Measurements from ENCODE around the gene WASF1. TPM values are rescaled to one million over a fixed set of nuclear protein-coding genes. Genes with fewer than 3 reads are reported as not detected.

The WASF1 gene
- total RNA-seq (2014; rRNA removed) (3.0 and 15.8 TPM in 2 replicates), Bru-seq, nascent RNA (percentile 61 among the genes with signal in this experiment), BruChase-seq, experiment 1, labeled RNA remaining after a 6-hour chase (percentile 57 among the genes with signal in this experiment), BruChase-seq, experiment 2, labeled RNA remaining after a 2-hour chase (percentile 61 among the genes with signal in this experiment)
- long read RNA-seq, partial matches to known transcripts: 0 of 10 reads
- long read RNA-seq, other reads (novel, unspliced or antisense): 4 of 10 reads

- CTCF ChIA-PET: interaction anchor here (0.6 kb wide), 2 partner anchors 277 to 831 kb away, joined by 3 to 5 read pairs; no protein-coding TSS in a partner anchor
- Histone ChIP-seq H3K9me2 (replicated peaks; ENCODE audit: low read length) (no peaks in the 10 kb centered on the region), H3K36me3 (ENCODE audit: low read depth, low read length) (no peaks in the 10 kb centered on the region), H3K4me3 (ENCODE audit: low read length) (peak within 1 kb of the TSS; percentile 82), H3F3A (ENCODE audit: low read length, unreplicated experiment) (no peaks in the 10 kb centered on the region), H3K9me3 (ENCODE audit: low read length) (no peaks in the 10 kb centered on the region), H3K4me1 (ENCODE audit: insufficient read depth, low read length) (peaks cover 33% of the 10 kb centered on the region), H3K27ac (ENCODE audit: low read length) (peak within 1 kb of the TSS; percentile 29), H3K79me2 (ENCODE audit: low read length) (peaks cover 62% of the 10 kb centered on the region), H4K20me1 (ENCODE audit: low read length) (no peaks in the 10 kb centered on the region), H3K27me3 (ENCODE audit: low read length) (no peaks in the 10 kb centered on the region), H3K9ac (ENCODE audit: low read length) (peak within 1 kb of the TSS; percentile 81), H3K4me2 (ENCODE audit: low read length) (peak within 1 kb of the TSS; percentile 87), H2AFZ (ENCODE audit: low read length) (peak within 1 kb of the TSS; percentile 97)
- no TSS peak for BruUV-seq (replicated peaks)
- DNase-seq (peak; percentile 96), ATAC-seq (peak; percentile 84)
- POLR2A ChIA-PET (ENCODE audit: unreplicated experiment): no interaction called here
- TF ChIP-seq, protein P1, sequence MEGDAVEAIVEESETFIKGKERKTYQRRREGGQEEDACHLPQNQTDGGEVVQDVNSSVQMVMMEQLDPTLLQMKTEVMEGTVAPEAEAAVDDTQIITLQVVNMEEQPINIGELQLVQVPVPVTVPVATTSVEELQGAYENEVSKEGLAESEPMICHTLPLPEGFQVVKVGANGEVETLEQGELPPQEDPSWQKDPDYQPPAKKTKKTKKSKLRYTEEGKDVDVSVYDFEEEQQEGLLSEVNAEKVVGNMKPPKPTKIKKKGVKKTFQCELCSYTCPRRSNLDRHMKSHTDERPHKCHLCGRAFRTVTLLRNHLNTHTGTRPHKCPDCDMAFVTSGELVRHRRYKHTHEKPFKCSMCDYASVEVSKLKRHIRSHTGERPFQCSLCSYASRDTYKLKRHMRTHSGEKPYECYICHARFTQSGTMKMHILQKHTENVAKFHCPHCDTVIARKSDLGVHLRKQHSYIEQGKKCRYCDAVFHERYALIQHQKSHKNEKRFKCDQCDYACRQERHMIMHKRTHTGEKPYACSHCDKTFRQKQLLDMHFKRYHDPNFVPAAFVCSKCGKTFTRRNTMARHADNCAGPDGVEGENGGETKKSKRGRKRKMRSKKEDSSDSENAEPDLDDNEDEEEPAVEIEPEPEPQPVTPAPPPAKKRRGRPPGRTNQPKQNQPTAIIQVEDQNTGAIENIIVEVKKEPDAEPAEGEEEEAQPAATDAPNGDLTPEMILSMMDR (conservative IDR thresholded peaks at IDR 0.05; ENCODE audit: low read depth, low read length): no peak
- no peak for TF ChIP-seq EZH2phosphoT487 (IDR thresholded peaks at IDR 0.05; ENCODE audit: borderline replicate concordance, low read length)
- TF ChIP-seq EZH2 (IDR thresholded peaks at IDR 0.05; ENCODE audit: low read length, unreplicated experiment): no peak
- intact Hi-C loops (cut with micrococcal nuclease): no loop called here
Observed at GRCh38 chr6:110179406-110180227, at the start of gene WASF1. WASF1 (minus strand) TSS chr6:110179670; CDS start chr6:110127601, 52,069 bp downstream.

GRCh38 chr6:110226261-110226660 is 46.8 kb upstream of the WASF1 start:
- Histone ChIP-seq H3K27me3 (ENCODE audit: low read length) (no peaks in the 10 kb centered on the region), H3K9me2 (replicated peaks; ENCODE audit: low read length) (no peaks in the 10 kb centered on the region), H3K4me3 (ENCODE audit: low read length) (no peak overlapping the region), H3K27ac (ENCODE audit: low read length) (no peak overlapping the region), H3K79me2 (ENCODE audit: low read length) (no peaks in the 10 kb centered on the region), H3F3A (ENCODE audit: low read length, unreplicated experiment) (no peaks in the 10 kb centered on the region), H3K4me1 (ENCODE audit: insufficient read depth, low read length) (no peaks in the 10 kb centered on the region), H3K36me3 (ENCODE audit: low read depth, low read length) (no peaks in the 10 kb centered on the region; the same call in 1 of the 2 replicates), H4K20me1 (ENCODE audit: low read length) (no peaks in the 10 kb centered on the region), H2AFZ (ENCODE audit: low read length) (no peak overlapping the region), H3K9ac (ENCODE audit: low read length) (no peak overlapping the region), H3K9me3 (ENCODE audit: low read length) (no peaks in the 10 kb centered on the region), H3K4me2 (ENCODE audit: low read length) (no peak overlapping the region)
- ChIA-PET CTCF (no interaction called here), POLR2A (ENCODE audit: unreplicated experiment) (no interaction called here)
- ATAC-seq (no peak), DNase-seq (no peak)
- TF ChIP-seq EZH2phosphoT487 (IDR thresholded peaks at IDR 0.05; ENCODE audit: borderline replicate concordance, low read length) (no peak), EZH2 (IDR thresholded peaks at IDR 0.05; ENCODE audit: low read length, unreplicated experiment) (no peak)
- TF ChIP-seq, protein P1 (conservative IDR thresholded peaks at IDR 0.05; ENCODE audit: low read depth, low read length): no peak
- BruUV-seq (replicated peaks): no TSS peak
- intact Hi-C loops (cut with micrococcal nuclease): no loop called here

Measured in PC-3 (cell line).